Breast epithelium (tissue), 3 donors: ENCODE results near the gene MED22.

Source experiments
- POLR2AphosphoS5 ChIP-seq, 3 donors: sonication (generic); formaldehyde crosslinking; IDR thresholded peaks; one replicate each; pipeline ENCODE4 v1.6.1; 2017; ENCODE audit warnings: antibody characterized with exemption in 3 of 3
- TF ChIP-seq, protein P1 (sequence below), 3 donors: fragments of 450-650 bp; IDR thresholded peaks; one replicate each; pipeline ENCODE4 v1.5.1; 2016 to 2017; ENCODE audit warnings: antibody characterized with exemption in 3 of 3, mild to moderate bottlenecking in 3 of 3, moderate library complexity in 3 of 3

DNA sequence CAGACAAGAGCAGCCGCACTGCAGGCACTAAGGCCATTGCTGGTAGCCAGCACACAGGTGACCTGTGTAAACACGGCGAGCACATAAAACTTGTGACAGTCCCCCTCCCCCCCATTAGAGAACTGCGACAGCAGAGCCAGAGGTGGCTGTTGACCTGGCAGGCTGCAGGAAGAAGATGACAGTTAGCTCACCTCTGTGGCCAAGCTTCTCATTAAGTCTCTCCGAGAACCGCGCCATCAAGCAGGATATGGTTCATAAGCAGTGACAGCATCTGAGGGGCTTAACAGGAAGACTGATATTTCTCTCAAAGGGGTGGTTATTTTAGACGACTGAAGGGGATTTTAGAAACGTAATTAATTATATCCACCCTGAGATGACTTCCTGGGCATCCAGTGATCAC lies 22.8 kb upstream of the MED22 start:
- TF ChIP-seq, protein P1, sequence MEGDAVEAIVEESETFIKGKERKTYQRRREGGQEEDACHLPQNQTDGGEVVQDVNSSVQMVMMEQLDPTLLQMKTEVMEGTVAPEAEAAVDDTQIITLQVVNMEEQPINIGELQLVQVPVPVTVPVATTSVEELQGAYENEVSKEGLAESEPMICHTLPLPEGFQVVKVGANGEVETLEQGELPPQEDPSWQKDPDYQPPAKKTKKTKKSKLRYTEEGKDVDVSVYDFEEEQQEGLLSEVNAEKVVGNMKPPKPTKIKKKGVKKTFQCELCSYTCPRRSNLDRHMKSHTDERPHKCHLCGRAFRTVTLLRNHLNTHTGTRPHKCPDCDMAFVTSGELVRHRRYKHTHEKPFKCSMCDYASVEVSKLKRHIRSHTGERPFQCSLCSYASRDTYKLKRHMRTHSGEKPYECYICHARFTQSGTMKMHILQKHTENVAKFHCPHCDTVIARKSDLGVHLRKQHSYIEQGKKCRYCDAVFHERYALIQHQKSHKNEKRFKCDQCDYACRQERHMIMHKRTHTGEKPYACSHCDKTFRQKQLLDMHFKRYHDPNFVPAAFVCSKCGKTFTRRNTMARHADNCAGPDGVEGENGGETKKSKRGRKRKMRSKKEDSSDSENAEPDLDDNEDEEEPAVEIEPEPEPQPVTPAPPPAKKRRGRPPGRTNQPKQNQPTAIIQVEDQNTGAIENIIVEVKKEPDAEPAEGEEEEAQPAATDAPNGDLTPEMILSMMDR (IDR thresholded peaks at IDR 0.05): no peak
- TF ChIP-seq POLR2AphosphoS5 (IDR thresholded peaks at IDR 0.05): no peak
